B cell (primary cell): ENCODE measurements around the gene EXTL1. TPM values are rescaled to one million over a fixed set of nuclear protein-coding genes. Genes with fewer than 3 reads are reported as not detected.

Experiments used
- ATAC-seq: fragments of 200-7000 bp; cut with Tn5 transposase; one replicate; pipeline ENCODE4 v1.10.0; 2021; ENCODE audit warnings: low read depth, mild to moderate bottlenecking, moderate number of reproducible peaks, moderate library complexity
- CTCF ChIA-PET: fragments of 350-600 bp; sonication (Branson Sonifier 250); formaldehyde crosslinking; loops from one replicate; lab custom pipeline; 2021; ENCODE audit warnings: antibody characterized with exemption, inconsistent platforms; lab: Charles Lee
- POLR2A ChIA-PET: fragments of 350-600 bp; sonication (Branson Sonifier 250); formaldehyde crosslinking; loops from one replicate; lab custom pipeline; 2021; ENCODE audit warnings: antibody characterized with exemption; lab: Charles Lee
- DNase-seq: peaks from one replicate; pipeline ENCODE4 v3.0.0; 2013
- H2AFZ ChIP-seq: 2 replicates; pipeline ENCODE4 v1.6.1; 2012; ENCODE audit warnings: mild to moderate bottlenecking, low read depth, low read length; ENCODE audit not compliant: insufficient read depth, poor library complexity, severe bottlenecking
- H3K27ac ChIP-seq, 2 donors: 1 replicate in 1 of 2; 2 replicates in 1 of 2; pipeline ENCODE4 v1.5.1; 2012 to 2013; ENCODE audit warnings: low read length in 2 of 2, mild to moderate bottlenecking in 2 of 2, moderate library complexity in 1 of 2
- H3K27me3 ChIP-seq, 4 experiments: fragments of 200-600 bp in 1 of 4; sonication (generic) in 1 of 4; replicated peaks in 1 of 4; 1 replicate in 2 of 4; 2 replicates in 2 of 4; pipeline versions ENCODE4 v1.6.1 to v1.7.0; 2013 to 2016; ENCODE audit warnings: low read length in 3 of 4, mild to moderate bottlenecking in 2 of 4, mixed read lengths in 1 of 4, moderate library complexity in 1 of 4; ENCODE audit not compliant: insufficient read depth in 4 of 4, control insufficient read depth in 3 of 4; ENCODE audit errors: control extremely low read depth in 1 of 4
- H3K36me3 ChIP-seq, 2 experiments: replicated peaks in 1 of 2; 1 replicate in 1 of 2; 2 replicates in 1 of 2; pipeline versions ENCODE4 v1.6.1 to v1.7.1; 2013; ENCODE audit warnings: low read length in 1 of 2; ENCODE audit not compliant: insufficient read depth in 2 of 2, control insufficient read depth in 1 of 2; ENCODE audit errors: control extremely low read depth in 1 of 2, extremely low read depth in 1 of 2
- H3K4me1 ChIP-seq, 2 donors: fragments of 200-600 bp in 1 of 2; sonication (generic) in 1 of 2; 1 replicate in 1 of 2; 2 replicates in 1 of 2; pipeline versions ENCODE4 v1.5.1 to v1.6.1; 2013 to 2017; ENCODE audit warnings: low read length in 2 of 2; ENCODE audit not compliant: control insufficient read depth in 2 of 2, insufficient read depth in 2 of 2
- H3K4me2 ChIP-seq: replicated peaks from 2 replicates; pipeline ENCODE3; 2012; ENCODE audit warnings: mild to moderate bottlenecking, low read depth, low read length; ENCODE audit not compliant: poor library complexity, severe bottlenecking
- H3K4me3 ChIP-seq, 5 experiments: fragments of 200-600 bp in 1 of 5; sonication (generic) in 1 of 5; 1 replicate in 3 of 5; 2 replicates in 2 of 5; pipeline versions ENCODE4 v1.5.1 to v1.7.0; 2011 to 2016; ENCODE audit warnings: low read length in 4 of 5, mild to moderate bottlenecking in 4 of 5, low read depth in 2 of 5, control low read depth in 1 of 5, moderate library complexity in 1 of 5; ENCODE audit not compliant: insufficient read depth in 1 of 5; ENCODE audit errors: control extremely low read depth in 1 of 5, extremely low read depth in 1 of 5
- H3K79me2 ChIP-seq: fragments of 200-600 bp; sonication (generic); one replicate; pipeline ENCODE4 v1.6.0; 2016; ENCODE audit warnings: low read length; ENCODE audit not compliant: control insufficient read depth, insufficient read depth
- H3K9ac ChIP-seq: fragments of 200-600 bp; sonication (generic); 2 replicates; pipeline ENCODE4 v1.6.1; 2017; ENCODE audit warnings: mild to moderate bottlenecking, low read length, moderate library complexity
- H3K9me3 ChIP-seq, 3 donors: one replicate each; pipeline versions ENCODE4 v1.6.1 to v1.7.1; 2013; ENCODE audit warnings: low read length in 2 of 3; ENCODE audit not compliant: control insufficient read depth in 2 of 3, insufficient read depth in 1 of 3; ENCODE audit errors: control extremely low read depth in 1 of 3
- H4K20me1 ChIP-seq: 2 replicates; pipeline ENCODE4 v1.6.0; 2012; ENCODE audit warnings: mild to moderate bottlenecking, low read length; ENCODE audit not compliant: insufficient read depth, control insufficient read depth, poor library complexity, severe bottlenecking
- H3K27ac Mint-ChIP-seq: one replicate; pipeline ENCODE4 v1.8.0; 2021; ENCODE audit warnings: mixed read lengths
- H3K27me3 Mint-ChIP-seq: one replicate; pipeline ENCODE4 v1.8.0; 2021; ENCODE audit warnings: mixed read lengths
- H3K4me1 Mint-ChIP-seq: one replicate; pipeline ENCODE4 v1.8.0; 2021; ENCODE audit warnings: mixed read lengths
- H3K4me3 Mint-ChIP-seq: one replicate; pipeline ENCODE4 v1.8.0; 2021; ENCODE audit warnings: mixed read lengths
- H3K9me3 Mint-ChIP-seq: one replicate; pipeline ENCODE4 v1.8.0; 2022; ENCODE audit warnings: mixed read lengths; ENCODE audit not compliant: insufficient read depth
- CTCF ChIP-seq: fragments of 200-600 bp; IDR thresholded peaks from one replicate; pipeline ENCODE4 v1.8.0; 2022; ENCODE audit warnings: antibody characterized with exemption, mild to moderate bottlenecking
- EZH2 ChIP-seq: IDR thresholded peaks from 2 replicates; pipeline ENCODE4 v1.6.1; 2012; ENCODE audit warnings: borderline replicate concordance, low read depth, mild to moderate bottlenecking, moderate library complexity, low read length; ENCODE audit not compliant: insufficient read depth, poor library complexity, severe bottlenecking
- WGBS: methylation state at CpG from one replicate; pipeline ENCODE4 v1.1.5; 2013; ENCODE audit warnings: missing lambda C conversion rate; ENCODE audit not compliant: insufficient coverage; 5-methylcytosine and 5-hydroxymethylcytosine counted together
- intact Hi-C: fragments of 100-400 bp; cut with micrococcal nuclease; formaldehyde crosslinking; loops from one replicate; pipeline ENCODE4 v1.10.0; 2022
- polyA plus RNA-seq: library from polyadenylated mRNA; depleted of rRNA; stranded (reverse); fragments of >200 nt; gene quantifications from 2 replicates; pipeline ENCODE4 v1.2.3, GENCODE V29; 2012
- total RNA-seq, 2 donors: library from RNA; stranded (reverse); fragments of 120-200 nt in 1 of 2; gene quantifications; 1 replicate in 1 of 2; 2 replicates in 1 of 2; pipeline versions ENCODE4 v1.2.3 to v1.2.4, GENCODE V29; 2013 to 2022

Gene EXTL1
- total and polyA plus RNA-seq, 2 donors (not counting 1 experiment from before 2014, with no cell fraction given): 0.12 TPM; not detected in 1

DNA sequence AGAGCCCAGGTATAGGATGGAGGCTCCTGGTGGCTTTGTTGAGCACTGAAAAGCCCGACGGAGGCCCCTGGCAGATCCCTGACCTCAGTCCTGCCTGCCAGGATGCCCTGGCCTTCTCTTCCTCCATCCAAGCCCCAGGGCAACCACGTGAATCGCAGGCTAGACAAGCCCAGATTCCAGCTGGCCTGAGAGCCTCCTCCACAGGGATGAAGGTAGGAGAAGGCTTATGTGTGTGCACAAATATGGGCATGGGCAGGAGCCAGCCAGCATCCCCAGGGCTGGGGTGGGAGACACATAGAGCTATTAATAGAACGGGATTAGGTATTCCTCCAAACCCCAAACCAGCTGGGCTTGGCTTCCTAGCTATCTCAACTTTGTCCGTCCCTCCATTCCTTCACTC lies 4.0 kb upstream of the EXTL1 start:
- no peaks in the 10 kb centered on the region for H3K9me3 ChIP-seq
- Mint-ChIP-seq H3K27ac (no peak overlapping the region), H3K4me3 (no peak overlapping the region), H3K27me3 (peaks cover 8% of the 10 kb centered on the region), H3K9me3 (no peaks in the 10 kb centered on the region), H3K4me1 (no peaks in the 10 kb centered on the region)
- ChIA-PET POLR2A (no interaction called here), CTCF (no interaction called here)
- H3K9ac ChIP-seq: no peak overlapping the region
- intact Hi-C loops: no loop called here
- no peak overlapping the region for H2AFZ ChIP-seq
- TF ChIP-seq EZH2: no peak
- TF ChIP-seq CTCF: no peak
- ATAC-seq: no peak
- no peak overlapping the region for H3K27ac ChIP-seq
- no peaks in the 10 kb centered on the region for H3K36me3 ChIP-seq
- H3K79me2 ChIP-seq: no peaks in the 10 kb centered on the region
- no peak overlapping the region for H3K4me3 ChIP-seq
- no peaks in the 10 kb centered on the region for H3K4me1 ChIP-seq
- no peaks in the 10 kb centered on the region for H4K20me1 ChIP-seq
- 90% methylated on average over 2 of the region's 6 CpGs for WGBS
- peaks cover 0 to 3% (median 0%) of the 10 kb centered on the region in 4 experiments for H3K27me3 ChIP-seq
- no peak for DNase-seq
- no peak overlapping the region for H3K4me2 ChIP-seq

DNA sequence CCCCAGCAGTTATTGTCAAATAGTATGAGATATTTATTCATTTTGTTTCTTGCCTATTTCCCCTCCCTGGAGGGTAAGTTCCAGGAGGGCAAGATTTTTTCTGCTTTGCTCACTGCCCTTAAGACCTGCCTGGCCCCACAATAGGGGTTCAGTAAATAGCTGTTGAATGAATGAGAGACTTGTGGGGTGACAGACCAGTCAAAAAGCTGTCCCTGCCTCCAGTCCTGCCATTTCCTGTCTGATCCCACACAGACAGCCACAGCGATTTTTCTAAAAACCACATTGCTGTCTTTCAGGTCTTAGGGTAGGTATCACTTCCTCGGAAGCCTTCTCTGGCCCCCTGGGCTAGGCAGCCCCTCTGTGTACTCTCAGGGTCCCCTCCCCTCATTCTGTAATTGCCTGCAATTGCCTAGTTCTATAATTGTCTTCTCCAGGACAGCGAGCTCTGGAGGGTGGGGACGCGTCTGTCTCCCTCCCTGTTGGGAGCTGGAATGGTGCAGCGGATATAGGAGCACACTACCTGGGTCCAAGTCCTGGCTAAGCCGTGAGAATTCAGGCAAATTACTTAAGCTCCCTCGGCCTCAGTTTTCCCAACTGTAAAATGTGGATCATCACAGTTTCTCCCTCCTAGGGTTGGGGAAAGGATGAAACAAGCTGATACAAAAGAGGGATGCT lies 1.8 kb upstream of the EXTL1 start:
- H3K79me2 ChIP-seq: no peaks in the 10 kb centered on the region
- H3K4me2 ChIP-seq: no peak overlapping the region
- TF ChIP-seq CTCF (no peak), EZH2 (no peak)
- DNase-seq (no peak), ATAC-seq (no peak)
- ChIA-PET CTCF (interaction anchor here (1.0 kb wide), 1 partner anchor 769 kb away, joined by 3 read pairs; no protein-coding TSS in a partner anchor), POLR2A (no interaction called here)
- no peaks in the 10 kb centered on the region for H3K4me1 ChIP-seq
- WGBS: 50% methylated on average over 4 of the region's 8 CpGs
- intact Hi-C loops: no loop called here
- Mint-ChIP-seq H3K27me3 (peaks cover 8% of the 10 kb centered on the region), H3K27ac (no peak overlapping the region), H3K4me3 (no peak overlapping the region), H3K9me3 (no peaks in the 10 kb centered on the region), H3K4me1 (no peaks in the 10 kb centered on the region)
- no peak overlapping the region for H3K4me3 ChIP-seq
- H3K27ac ChIP-seq: no peak overlapping the region
- H3K9me3 ChIP-seq: no peaks in the 10 kb centered on the region
- H2AFZ ChIP-seq: no peak overlapping the region
- H4K20me1 ChIP-seq: no peaks in the 10 kb centered on the region
- peaks cover 0 to 3% (median 0%) of the 10 kb centered on the region in 4 experiments for H3K27me3 ChIP-seq
- no peaks in the 10 kb centered on the region for H3K36me3 ChIP-seq
- H3K9ac ChIP-seq: no peak overlapping the region
